ENCODE measurements around the gene COG1. TPM values are rescaled to one million over a fixed set of nuclear protein-coding genes. Genes with fewer than 3 reads are reported as not detected.

The COG1 gene
- polyA plus RNA-seq, 2 of the 4 experiments (the other 2 are of a cell fraction), result 19.5 to 26.0 TPM

DNA sequence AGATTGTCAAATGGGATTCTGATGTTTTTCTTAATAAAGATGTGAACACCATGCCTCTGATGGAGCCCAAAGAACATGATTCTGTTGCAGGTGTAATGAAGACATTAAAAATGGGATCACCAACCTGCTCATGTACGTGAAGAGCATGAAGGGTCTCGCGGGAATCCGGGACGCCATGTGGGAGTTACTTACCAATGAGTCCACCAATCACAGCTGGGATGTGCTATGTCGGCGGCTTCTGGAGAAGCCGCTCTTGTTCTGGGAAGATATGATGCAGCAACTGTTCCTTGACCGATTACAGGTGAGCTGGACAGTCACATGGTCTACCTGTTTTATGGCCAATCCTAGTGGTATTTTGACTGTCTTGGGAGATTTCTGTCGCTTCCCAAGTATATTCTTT lies 7.6 kb downstream of the COG1 start:
- TF ChIP-seq SREBF2 (IDR thresholded peaks at IDR 0.05) (no peak), HOXB13 (CRISPR knock-in tag; IDR thresholded peaks at IDR 0.05; ENCODE audit: low read depth) (no peak), HDAC2 (IDR thresholded peaks at IDR 0.05) (no peak), KDM5A (IDR thresholded peaks at IDR 0.05) (no peak), HMGXB4 (CRISPR knock-in tag; IDR thresholded peaks at IDR 0.05; ENCODE audit: borderline replicate concordance) (no peak), ZC3H11A (IDR thresholded peaks at IDR 0.05) (no peak), RAD21 (conservative IDR thresholded peaks at IDR 0.05 in 1 of 2, IDR thresholded peaks at IDR 0.05 in 1 of 2) (no peak), CHD2 (IDR thresholded peaks at IDR 0.05; ENCODE audit: low read length, partially characterized antibody) (no peak), CEBPB (IDR thresholded peaks at IDR 0.05) (no peak), NR3C1 (IDR thresholded peaks at IDR 0.05) (no peak), RCOR1 (IDR thresholded peaks at IDR 0.05; ENCODE audit: low read depth, low read length) (no peak)
- TF ChIP-seq, protein P1, sequence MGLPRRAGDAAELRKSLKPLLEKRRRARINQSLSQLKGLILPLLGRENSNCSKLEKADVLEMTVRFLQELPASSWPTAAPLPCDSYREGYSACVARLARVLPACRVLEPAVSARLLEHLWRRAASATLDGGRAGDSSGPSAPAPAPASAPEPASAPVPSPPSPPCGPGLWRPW (IDR thresholded peaks at IDR 0.05), result no peak
- CTCF ChIA-PET, result interaction anchor here (0.8 to 4.0 kb wide), 4 partner anchors 10 to 475 kb away, joined by 3 to 23 read pairs (median 5); no protein-coding TSS in a partner anchor

DNA sequence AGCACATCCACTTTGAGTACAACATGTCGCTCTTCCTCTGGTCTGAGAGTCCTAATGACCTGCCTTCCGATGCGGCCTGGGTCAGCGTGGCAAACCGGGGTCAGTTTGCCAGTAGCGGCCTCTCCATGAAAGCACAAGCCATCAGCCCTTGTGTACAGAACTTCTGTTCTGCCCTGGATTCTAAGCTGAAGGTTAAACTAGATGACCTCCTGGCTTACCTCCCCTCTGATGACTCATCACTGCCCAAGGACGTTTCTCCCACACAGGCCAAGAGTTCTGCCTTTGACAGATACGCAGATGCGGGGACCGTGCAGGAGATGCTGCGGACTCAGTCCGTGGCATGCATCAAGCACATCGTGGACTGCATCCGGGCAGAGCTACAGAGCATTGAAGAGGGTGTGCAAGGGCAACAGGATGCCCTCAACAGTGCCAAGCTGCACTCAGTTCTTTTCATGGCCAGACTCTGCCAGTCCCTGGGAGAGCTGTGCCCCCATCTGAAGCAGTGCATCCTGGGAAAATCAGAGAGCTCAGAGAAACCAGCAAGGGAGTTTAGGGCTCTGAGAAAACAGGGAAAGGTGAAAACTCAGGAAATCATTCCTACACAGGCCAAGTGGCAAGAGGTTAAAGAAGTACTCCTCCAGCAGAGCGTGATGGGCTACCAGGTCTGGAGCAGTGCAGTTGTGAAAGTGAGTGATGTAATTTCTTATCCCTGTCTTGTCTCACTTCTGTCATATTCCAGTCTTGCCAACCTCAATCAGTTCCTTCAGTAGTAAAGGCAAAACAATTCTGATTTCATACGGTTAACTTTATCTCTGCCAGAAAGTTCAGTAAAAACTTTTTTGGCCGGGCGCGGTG lies 8.6 kb downstream of the COG1 start:
- FAIRE-seq (no peak), DNase-seq (ENCODE audit: low read depth in 1 of 2, low spot score in 1 of 2) (no peak), ATAC-seq (no peak)
- Histone ChIP-seq H3K4me2 (no peak overlapping the region), H3K27ac (no peak overlapping the region), H3K9me3 (no peaks in the 10 kb centered on the region), H3K4me3 (no peak overlapping the region), H3K4me1 (no peaks in the 10 kb centered on the region)
- ChIA-PET POLR2A (no interaction called here), CTCF (interaction anchor here (1.0 to 4.0 kb wide), 6 partner anchors 9 to 476 kb away, joined by 3 to 23 read pairs (median 4); no protein-coding TSS in a partner anchor)
- 89% methylated on average over 19 of the region's 19 CpGs for WGBS (ENCODE audit: missing lambda C conversion rate)
- TF ChIP-seq ZFP36 (IDR thresholded peaks at IDR 0.05; ENCODE audit: borderline replicate concordance, partially characterized antibody), result no peak
- TF ChIP-seq FOSL2 (IDR thresholded peaks at IDR 0.05), result no peak
- peak; percentile 72; the same call in 1 of the 2 replicates for TF ChIP-seq FOSL2 (CRISPR knock-in tag; IDR thresholded peaks at IDR 0.05)
- no peak for TF ChIP-seq CEBPB (IDR thresholded peaks at IDR 0.05)
- no peak for TF ChIP-seq USF2 (IDR thresholded peaks at IDR 0.05)
- no peak for TF ChIP-seq EP300 (IDR thresholded peaks at IDR 0.05)
- no peak for TF ChIP-seq FOXS1 (CRISPR knock-in tag; IDR thresholded peaks at IDR 0.05)
- TF ChIP-seq RNF2 (IDR thresholded peaks at IDR 0.05; ENCODE audit: borderline replicate concordance, low read depth), result no peak
- TF ChIP-seq, protein P2, sequence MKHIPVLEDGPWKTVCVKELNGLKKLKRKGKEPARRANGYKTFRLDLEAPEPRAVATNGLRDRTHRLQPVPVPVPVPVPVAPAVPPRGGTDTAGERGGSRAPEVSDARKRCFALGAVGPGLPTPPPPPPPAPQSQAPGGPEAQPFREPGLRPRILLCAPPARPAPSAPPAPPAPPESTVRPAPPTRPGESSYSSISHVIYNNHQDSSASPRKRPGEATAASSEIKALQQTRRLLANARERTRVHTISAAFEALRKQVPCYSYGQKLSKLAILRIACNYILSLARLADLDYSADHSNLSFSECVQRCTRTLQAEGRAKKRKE (CRISPR knock-in tag; IDR thresholded peaks at IDR 0.05; ENCODE audit: low read depth), result no peak
- TF ChIP-seq SREBF2 (IDR thresholded peaks at IDR 0.05), result no peak

More for the DNA sequence above, 7.6 kb downstream of the COG1 start:
- POLR2A ChIA-PET, result no interaction called here
- no peak overlapping the region for H3K27ac ChIP-seq
- no peak overlapping the region for H3K4me3 ChIP-seq
- H3K4me2 ChIP-seq, result no peak overlapping the region
- WGBS (ENCODE audit: missing lambda C conversion rate), result 86% methylated on average over 10 of the region's 10 CpGs
- H3K4me1 ChIP-seq, result no peaks in the 10 kb centered on the region
- ATAC-seq (no peak), DNase-seq (ENCODE audit: low read depth in 1 of 2, low spot score in 1 of 2) (no peak), FAIRE-seq (no peak)
- H3K9me3 ChIP-seq, result no peaks in the 10 kb centered on the region

All from A549 (cell line).